ENCODE measurements around the gene CLDN5.

GRCh38 chr22:19477321-19478044 is 46.7 kb downstream of the CLDN5 start:
- TF ChIP-seq, protein P1, sequence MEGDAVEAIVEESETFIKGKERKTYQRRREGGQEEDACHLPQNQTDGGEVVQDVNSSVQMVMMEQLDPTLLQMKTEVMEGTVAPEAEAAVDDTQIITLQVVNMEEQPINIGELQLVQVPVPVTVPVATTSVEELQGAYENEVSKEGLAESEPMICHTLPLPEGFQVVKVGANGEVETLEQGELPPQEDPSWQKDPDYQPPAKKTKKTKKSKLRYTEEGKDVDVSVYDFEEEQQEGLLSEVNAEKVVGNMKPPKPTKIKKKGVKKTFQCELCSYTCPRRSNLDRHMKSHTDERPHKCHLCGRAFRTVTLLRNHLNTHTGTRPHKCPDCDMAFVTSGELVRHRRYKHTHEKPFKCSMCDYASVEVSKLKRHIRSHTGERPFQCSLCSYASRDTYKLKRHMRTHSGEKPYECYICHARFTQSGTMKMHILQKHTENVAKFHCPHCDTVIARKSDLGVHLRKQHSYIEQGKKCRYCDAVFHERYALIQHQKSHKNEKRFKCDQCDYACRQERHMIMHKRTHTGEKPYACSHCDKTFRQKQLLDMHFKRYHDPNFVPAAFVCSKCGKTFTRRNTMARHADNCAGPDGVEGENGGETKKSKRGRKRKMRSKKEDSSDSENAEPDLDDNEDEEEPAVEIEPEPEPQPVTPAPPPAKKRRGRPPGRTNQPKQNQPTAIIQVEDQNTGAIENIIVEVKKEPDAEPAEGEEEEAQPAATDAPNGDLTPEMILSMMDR (IDR thresholded peaks at IDR 0.05): peak; percentile 5
- no peak for TF ChIP-seq EZH2 (IDR thresholded peaks at IDR 0.05)

Data from neural progenitor cell (in vitro differentiated cells).